ENCODE results near the gene ZCCHC14. TPM values are rescaled to one million over a fixed set of nuclear protein-coding genes. Genes with fewer than 3 reads are reported as not detected.
A peak's percentile ranks its signal among the peaks of the same experiment; 100 is the strongest.

ZCCHC14 gene
- polyA plus RNA-seq, 1 donor (not counting 4 experiments of a cell fraction or from before 2014, with no cell fraction given): 3.6 TPM

- FAIRE-seq: no peak
- dilution Hi-C loops (cut with MboI; ENCODE audit: extremely low pct_ligation_motif_present, low sequenced_read_pairs): no loop called here
- H3K27ac ChIP-seq (ENCODE audit: control insufficient read depth, insufficient read depth, low read length): no peak overlapping the region
Observed at GRCh38 chr16:87460936-87461335, 31.9 kb downstream of the ZCCHC14 start.

GRCh38 chr16:87459833-87460232 is 33.0 kb downstream of the ZCCHC14 start:
- Histone ChIP-seq H2AFZ (ENCODE audit: control insufficient read depth, low read length) (no peak overlapping the region), H3K9me3 (ENCODE audit: control insufficient read depth, low read depth, low read length) (no peaks in the 10 kb centered on the region), H3K9ac (ENCODE audit: control insufficient read depth, extremely low read depth, insufficient read depth, low read length) (no peak overlapping the region), H3K4me1 (ENCODE audit: control insufficient read depth, extremely low read depth, insufficient read depth, low read length) (peaks cover 25% of the 10 kb centered on the region), H3K27ac (ENCODE audit: control insufficient read depth, insufficient read depth, low read length) (no peak overlapping the region), H3K9me1 (ENCODE audit: control insufficient read depth, extremely low read depth, insufficient read depth, low read length) (no peaks in the 10 kb centered on the region), H3K79me2 (ENCODE audit: control insufficient read depth, insufficient read depth, low read length) (peaks cover 7% of the 10 kb centered on the region), H3K4me3 (ENCODE audit: control insufficient read depth in 2 of 3, extremely low read depth in 1 of 3, insufficient read depth in 2 of 3, low read depth in 1 of 3, low read length in 3 of 3) (no peak overlapping the region), H3K27me3 (ENCODE audit: control insufficient read depth, extremely low read depth, insufficient read depth, low read length) (no peaks in the 10 kb centered on the region), H4K20me1 (ENCODE audit: control insufficient read depth, extremely low read depth, insufficient read depth, low read length) (no peaks in the 10 kb centered on the region), H3K36me3 (ENCODE audit: control insufficient read depth in 2 of 2, extremely low read depth in 1 of 2, insufficient read depth in 2 of 2, low read length in 2 of 2) (peaks cover 8 to 9% of the 10 kb centered on the region in 2 experiments), H3K4me2 (ENCODE audit: control insufficient read depth, extremely low read depth, insufficient read depth, low read depth, low read length) (no peak overlapping the region)
- FAIRE-seq: no peak
- dilution Hi-C loops (cut with MboI; ENCODE audit: extremely low pct_ligation_motif_present, low sequenced_read_pairs): no loop called here
- TF ChIP-seq EZH2 (IDR thresholded peaks at IDR 0.05; ENCODE audit: low read length): no peak
- TF ChIP-seq CTCF (optimal IDR thresholded peaks at IDR 0.05 in 1 of 3, IDR thresholded peaks at IDR 0.05 in 1 of 3, conservative IDR thresholded peaks at IDR 0.05 in 1 of 3; ENCODE audit: extremely low read depth in 1 of 3, insufficient read depth in 2 of 3, low read length in 3 of 3): no peak
- DNase-seq (ENCODE audit: low read depth, low spot score): no peak

More at GRCh38 chr16:87460936-87461335, 31.9 kb downstream of the ZCCHC14 start:
- no peaks in the 10 kb centered on the region for H3K9me1 ChIP-seq (ENCODE audit: control insufficient read depth, extremely low read depth, insufficient read depth, low read length)
- no peak overlapping the region for H3K9ac ChIP-seq (ENCODE audit: control insufficient read depth, extremely low read depth, insufficient read depth, low read length)
- H3K4me3 ChIP-seq (ENCODE audit: control insufficient read depth in 2 of 3, extremely low read depth in 1 of 3, insufficient read depth in 2 of 3, low read depth in 1 of 3, low read length in 3 of 3): no peak overlapping the region
- peaks cover 2 to 3% of the 10 kb centered on the region in 2 experiments for H3K36me3 ChIP-seq (ENCODE audit: control insufficient read depth in 2 of 2, extremely low read depth in 1 of 2, insufficient read depth in 2 of 2, low read length in 2 of 2)
- TF ChIP-seq CTCF (optimal IDR thresholded peaks at IDR 0.05 in 1 of 3, IDR thresholded peaks at IDR 0.05 in 1 of 3, conservative IDR thresholded peaks at IDR 0.05 in 1 of 3; ENCODE audit: extremely low read depth in 1 of 3, insufficient read depth in 2 of 3, low read length in 3 of 3) (no peak), EZH2 (IDR thresholded peaks at IDR 0.05; ENCODE audit: low read length) (no peak)
- no peaks in the 10 kb centered on the region for H3K27me3 ChIP-seq (ENCODE audit: control insufficient read depth, extremely low read depth, insufficient read depth, low read length)
- H4K20me1 ChIP-seq (ENCODE audit: control insufficient read depth, extremely low read depth, insufficient read depth, low read length): no peaks in the 10 kb centered on the region
- no peak overlapping the region for H2AFZ ChIP-seq (ENCODE audit: control insufficient read depth, low read length)
- peak overlapping the region; percentile 80 for H3K4me2 ChIP-seq (ENCODE audit: control insufficient read depth, extremely low read depth, insufficient read depth, low read depth, low read length)
- peaks cover 36% of the 10 kb centered on the region for H3K4me1 ChIP-seq (ENCODE audit: control insufficient read depth, extremely low read depth, insufficient read depth, low read length)
- no peaks in the 10 kb centered on the region for H3K9me3 ChIP-seq (ENCODE audit: control insufficient read depth, low read depth, low read length)
- H3K79me2 ChIP-seq (ENCODE audit: control insufficient read depth, insufficient read depth, low read length): peaks cover 7% of the 10 kb centered on the region
- DNase-seq (ENCODE audit: low read depth, low spot score): no peak

Data from keratinocyte (primary cell).